H9 (cell line): ENCODE results near the gene ANTKMT. TPM values are rescaled to one million over a fixed set of nuclear protein-coding genes. Genes with fewer than 3 reads are reported as not detected.

Experiments used
- DNase-seq: peaks from one replicate; pipeline ENCODE4 v3.0.0-alpha.2; 2017
- H2AFZ ChIP-seq: one replicate; pipeline ENCODE4 v1.6.1; 2013; ENCODE audit warnings: mild to moderate bottlenecking, low read length, control low read depth, moderate library complexity
- H2AK5ac ChIP-seq: 2 replicates; pipeline ENCODE4 v1.6.1; 2013; ENCODE audit warnings: low read length, control low read depth, mixed read lengths; ENCODE audit not compliant: insufficient read length
- H2BK120ac ChIP-seq: one replicate; pipeline ENCODE4 v1.6.1; 2013; ENCODE audit warnings: low read depth, mild to moderate bottlenecking, low read length, control low read depth, inconsistent platforms; ENCODE audit not compliant: poor library complexity, severe bottlenecking
- H2BK12ac ChIP-seq: 2 replicates; pipeline ENCODE4 v1.6.1; 2013; ENCODE audit warnings: low read length, control low read depth, mixed read lengths, low read depth; ENCODE audit not compliant: insufficient read length
- H2BK15ac ChIP-seq: 2 replicates; pipeline ENCODE4 v1.6.1; 2013; ENCODE audit warnings: low read depth, low read length, control low read depth
- H2BK20ac ChIP-seq: one replicate; pipeline ENCODE4 v1.6.1; 2013; ENCODE audit warnings: low read depth, mild to moderate bottlenecking, low read length, control low read depth, inconsistent platforms; ENCODE audit not compliant: poor library complexity, severe bottlenecking
- H2BK5ac ChIP-seq: 2 replicates; pipeline ENCODE4 v1.6.1; 2013; ENCODE audit warnings: low read length, control low read depth, mixed read lengths; ENCODE audit not compliant: insufficient read length
- H3K14ac ChIP-seq: 2 replicates; pipeline ENCODE4 v1.6.1; 2013; ENCODE audit warnings: low read length, control low read depth; ENCODE audit not compliant: insufficient read depth
- H3K18ac ChIP-seq: 2 replicates; pipeline ENCODE4 v1.6.1; 2013; ENCODE audit warnings: low read depth, mild to moderate bottlenecking, mixed read lengths, low read length, control low read depth; ENCODE audit not compliant: insufficient read length
- H3K23ac ChIP-seq: 2 replicates; pipeline ENCODE4 v1.6.1; 2013; ENCODE audit warnings: low read length, control low read depth, mixed read lengths, low read depth; ENCODE audit not compliant: insufficient read length
- H3K23me2 ChIP-seq: 2 replicates; pipeline ENCODE4 v1.6.1; 2013; ENCODE audit warnings: low read depth, mild to moderate bottlenecking, mixed read lengths, low read length, control low read depth; ENCODE audit not compliant: insufficient read length, poor library complexity, severe bottlenecking
- H3K27ac ChIP-seq: 2 replicates; pipeline ENCODE4 v1.5.1; 2013; ENCODE audit warnings: low read length, control low read depth, mixed read lengths, low read depth; ENCODE audit not compliant: insufficient read length
- H3K27me3 ChIP-seq: 2 replicates; pipeline ENCODE4 v1.6.1; 2013; ENCODE audit warnings: low read length, control low read depth, inconsistent platforms; ENCODE audit not compliant: insufficient read depth
- H3K4ac ChIP-seq: 2 replicates; pipeline ENCODE4 v1.6.1; 2013; ENCODE audit warnings: low read depth, mild to moderate bottlenecking, control low read depth, inconsistent platforms, low read length, moderate library complexity
- H3K4me1 ChIP-seq: 2 replicates; pipeline ENCODE4 v1.6.1; 2013; ENCODE audit warnings: low read length, control low read depth, inconsistent platforms; ENCODE audit not compliant: insufficient read depth
- H3K4me2 ChIP-seq: 2 replicates; pipeline ENCODE4 v1.6.1; 2013; ENCODE audit warnings: low read length, control low read depth, mixed read lengths; ENCODE audit not compliant: insufficient read length, insufficient read depth
- H3K56ac ChIP-seq: 2 replicates; pipeline ENCODE4 v1.6.1; 2013; ENCODE audit warnings: low read depth, mild to moderate bottlenecking, mixed read lengths, low read length, control low read depth; ENCODE audit not compliant: insufficient read length
- H3K79me1 ChIP-seq: 2 replicates; pipeline ENCODE4 v1.6.1; 2013; ENCODE audit warnings: low read depth, mild to moderate bottlenecking, moderate library complexity, low read length, control low read depth, inconsistent platforms; ENCODE audit not compliant: insufficient read depth, poor library complexity, severe bottlenecking
- H3K79me2 ChIP-seq: 2 replicates; pipeline ENCODE4 v1.6.1; 2013; ENCODE audit warnings: low read length, control low read depth, inconsistent platforms; ENCODE audit not compliant: insufficient read depth
- H3K9ac ChIP-seq: 2 replicates; pipeline ENCODE4 v1.6.1; 2013; ENCODE audit warnings: low read length, control low read depth, mixed read lengths; ENCODE audit not compliant: insufficient read length; ENCODE audit errors: extremely low read depth
- H3K9me3 ChIP-seq: one replicate; pipeline ENCODE4 v1.6.1; 2013; ENCODE audit warnings: low read depth, low read length, inconsistent platforms; ENCODE audit not compliant: control insufficient read depth
- H3T11ph ChIP-seq: one replicate; pipeline ENCODE4 v1.6.1; 2013; ENCODE audit warnings: mild to moderate bottlenecking, low read length, control low read depth, inconsistent platforms
- H4K20me1 ChIP-seq: one replicate; pipeline ENCODE4 v1.6.1; 2013; ENCODE audit not compliant: control insufficient read depth, insufficient read length, insufficient read depth
- H4K5ac ChIP-seq: 2 replicates; pipeline ENCODE4 v1.6.1; 2013; ENCODE audit warnings: low read depth, mild to moderate bottlenecking, mixed read lengths, low read length, control low read depth; ENCODE audit not compliant: insufficient read length
- H4K8ac ChIP-seq: replicated peaks from 2 replicates; pipeline ENCODE4 v1.6.1; 2013; ENCODE audit warnings: low read length, control low read depth, mixed read lengths, low read depth; ENCODE audit not compliant: insufficient read length
- H4K91ac ChIP-seq: 2 replicates; pipeline ENCODE4 v1.6.1; 2013; ENCODE audit warnings: low read depth, mild to moderate bottlenecking, moderate library complexity, mixed read lengths, low read length, control low read depth; ENCODE audit not compliant: insufficient read length
- H3K27ac Mint-ChIP-seq, 3 experiments: 2 replicates in 2 of 3; 3 replicates in 1 of 3; pipeline ENCODE4 v1.8.0; 2020 to 2021; ENCODE audit warnings: mixed read lengths in 3 of 3, mild to moderate bottlenecking in 1 of 3, moderate library complexity in 1 of 3
- H3K27me3 Mint-ChIP-seq: 2 replicates; pipeline ENCODE4 v1.8.0; 2021; ENCODE audit warnings: low read depth, mild to moderate bottlenecking, moderate library complexity, mixed read lengths
- H3K36me3 Mint-ChIP-seq, 3 experiments: 2 replicates in 2 of 3; 3 replicates in 1 of 3; pipeline ENCODE4 v1.8.0; 2020 to 2021; ENCODE audit warnings: low read depth in 3 of 3, mixed read lengths in 3 of 3; ENCODE audit not compliant: insufficient read depth in 1 of 3
- H3K4me1 Mint-ChIP-seq, 2 experiments: 2 replicates each; pipeline ENCODE4 v1.8.0; 2020; ENCODE audit warnings: mixed read lengths in 2 of 2
- H3K4me3 Mint-ChIP-seq, 2 experiments: 2 replicates in 1 of 2; 3 replicates in 1 of 2; pipeline ENCODE4 v1.8.0; 2020 to 2021; ENCODE audit warnings: mild to moderate bottlenecking in 2 of 2, mixed read lengths in 2 of 2, moderate library complexity in 1 of 2
- H3K9me3 Mint-ChIP-seq, 2 experiments: 2 replicates in 1 of 2; 3 replicates in 1 of 2; pipeline ENCODE4 v1.8.0; 2020; ENCODE audit warnings: mild to moderate bottlenecking in 2 of 2, mixed read lengths in 2 of 2, moderate library complexity in 1 of 2
- WGBS: extraction: QIAGEN DNeasy Blood & Tissue Kit; methylation state at CpG from one replicate; pipeline ENCODE4 v1.1.7; 2013; ENCODE audit warnings: missing lambda C conversion rate, low lambda C conversion rate, mixed read lengths; ENCODE audit not compliant: insufficient read length; ENCODE audit errors: extremely low coverage; 5-methylcytosine and 5-hydroxymethylcytosine counted together
- total RNA-seq: library from RNA; stranded (reverse); gene quantifications from 2 replicates; pipeline ENCODE4 v1.2.1, GENCODE V29; 2021
- TF ChIP-seq, protein P1 (sequence below): fragments of 200-600 bp; sonication (generic); conservative IDR thresholded peaks from 3 replicates; pipeline ENCODE4 v1.8.0; 2021; ENCODE audit warnings: antibody characterized with exemption, mild to moderate bottlenecking

Gene ANTKMT
- total RNA-seq, 1 experiment from 2014 or later, result 31.5 TPM

DNA sequence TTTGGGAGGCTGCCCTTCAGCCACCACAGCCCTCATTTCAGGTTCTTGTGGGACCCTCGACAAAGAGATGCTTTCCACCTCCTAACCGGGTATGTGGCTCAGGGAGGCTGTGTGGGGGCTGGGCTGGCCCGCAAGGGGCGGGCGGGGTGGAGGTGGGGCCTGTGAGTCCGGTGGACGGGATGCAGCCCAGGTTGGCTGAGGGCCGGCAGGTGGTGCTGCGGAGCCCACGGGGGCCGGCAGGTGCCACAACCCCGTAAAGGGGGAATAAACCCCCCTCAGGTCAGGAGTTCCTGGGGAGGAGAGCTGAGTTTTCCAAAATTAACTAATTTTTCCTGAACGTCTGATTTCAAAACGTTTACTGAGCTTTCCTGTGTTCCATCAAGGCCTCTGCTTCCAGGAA is 24.8 kb downstream of the ANTKMT start:
- Histone ChIP-seq H3K27me3 (no peaks in the 10 kb centered on the region), H4K91ac (no peak overlapping the region), H3K27ac (no peak overlapping the region), H2BK20ac (no peak overlapping the region), H3K4me1 (no peaks in the 10 kb centered on the region), H4K5ac (no peak overlapping the region), H2AK5ac (no peak overlapping the region), H3K79me1 (no peaks in the 10 kb centered on the region), H3K56ac (no peak overlapping the region), H4K8ac (no peak overlapping the region), H2AFZ (no peak overlapping the region), H3K23ac (no peak overlapping the region), H3K4ac (no peak overlapping the region), H3K18ac (no peak overlapping the region), H3T11ph (no peak overlapping the region), H3K4me2 (no peak overlapping the region), H2BK12ac (no peak overlapping the region), H3K79me2 (no peaks in the 10 kb centered on the region), H3K9ac (no peak overlapping the region), H2BK15ac (no peak overlapping the region), H3K14ac (no peak overlapping the region), H2BK120ac (no peak overlapping the region), H3K23me2 (peaks cover 5% of the 10 kb centered on the region), H2BK5ac (no peak overlapping the region), H4K20me1 (no peaks in the 10 kb centered on the region), H3K9me3 (no peaks in the 10 kb centered on the region)
- Mint-ChIP-seq H3K4me1 (peaks cover 0 to 8% of the 10 kb centered on the region in 2 experiments; a peak in 3 of 4 replicates), H3K36me3 (no peaks in the 10 kb centered on the region), H3K27ac (no peak overlapping the region), H3K9me3 (no peaks in the 10 kb centered on the region), H3K4me3 (peak overlapping the region in 1 of 2 experiments; percentile 54; a peak in 1 of 5 replicates), H3K27me3 (peaks cover 1% of the 10 kb centered on the region)
- no CpG with 5 or more reads among the region's 14 CpGs for WGBS
- TF ChIP-seq, protein P1, sequence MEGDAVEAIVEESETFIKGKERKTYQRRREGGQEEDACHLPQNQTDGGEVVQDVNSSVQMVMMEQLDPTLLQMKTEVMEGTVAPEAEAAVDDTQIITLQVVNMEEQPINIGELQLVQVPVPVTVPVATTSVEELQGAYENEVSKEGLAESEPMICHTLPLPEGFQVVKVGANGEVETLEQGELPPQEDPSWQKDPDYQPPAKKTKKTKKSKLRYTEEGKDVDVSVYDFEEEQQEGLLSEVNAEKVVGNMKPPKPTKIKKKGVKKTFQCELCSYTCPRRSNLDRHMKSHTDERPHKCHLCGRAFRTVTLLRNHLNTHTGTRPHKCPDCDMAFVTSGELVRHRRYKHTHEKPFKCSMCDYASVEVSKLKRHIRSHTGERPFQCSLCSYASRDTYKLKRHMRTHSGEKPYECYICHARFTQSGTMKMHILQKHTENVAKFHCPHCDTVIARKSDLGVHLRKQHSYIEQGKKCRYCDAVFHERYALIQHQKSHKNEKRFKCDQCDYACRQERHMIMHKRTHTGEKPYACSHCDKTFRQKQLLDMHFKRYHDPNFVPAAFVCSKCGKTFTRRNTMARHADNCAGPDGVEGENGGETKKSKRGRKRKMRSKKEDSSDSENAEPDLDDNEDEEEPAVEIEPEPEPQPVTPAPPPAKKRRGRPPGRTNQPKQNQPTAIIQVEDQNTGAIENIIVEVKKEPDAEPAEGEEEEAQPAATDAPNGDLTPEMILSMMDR, result peak; percentile 88
- peak; percentile 85 for DNase-seq
